HCT116 (cell line): Measurements from ENCODE around the gene SESN1. TPM values are rescaled to one million over a fixed set of nuclear protein-coding genes. Genes with fewer than 3 reads are reported as not detected.

ENCODE experiments used
- ATAC-seq: fragments of 200-7000 bp; cut with Tn5 transposase; 2 replicates; pipeline ENCODE4 v1.9.1; 2020; ENCODE audit warnings: mild to moderate bottlenecking, moderate library complexity
- BruUV-seq: library from RNA; stranded (reverse); fragments of 400-500 nt; replicated peaks from 2 replicates; lab custom pipeline; 2021; lab: Mats Ljungman, UMichigan
- CTCF ChIA-PET: fragments of 300-600 bp; sonication (Branson Sonifier 250); formaldehyde crosslinking; loops from one replicate; lab custom pipeline; 2021; ENCODE audit warnings: antibody characterized with exemption; lab: Charles Lee
- POLR2A ChIA-PET: fragments of 300-600, 350-600 bp; sonication (Branson Sonifier 250); formaldehyde crosslinking; loops from one replicate; lab custom pipeline; 2021; ENCODE audit warnings: antibody characterized with exemption; lab: Charles Lee
- RAD21 ChIA-PET, 2 experiments: fragments of 300-600 bp; sonication (Branson Sonifier 250); formaldehyde crosslinking; loops; one replicate each; lab custom pipeline; 2023; ENCODE audit warnings: low total read pairs in 2 of 2; ENCODE audit not compliant: uncharacterized antibody in 2 of 2, unreplicated experiment in 2 of 2, low non-redundant PET in 1 of 2; lab: Charles Lee
- DNase-seq: peaks from one replicate; pipeline ENCODE4 v3.0.0-alpha.2; 2010; ENCODE audit warnings: low read depth, low spot score
- H2AFZ ChIP-seq: fragments of 200-600 bp; shearing (Covaris generic), sonication (generic); 2 replicates; pipeline ENCODE4 v1.6.1; 2017; ENCODE audit warnings: low read depth, mixed run types, mixed read lengths, antibody characterized with exemption, low read length; ENCODE audit not compliant: poor library complexity, severe bottlenecking
- H3K27ac ChIP-seq: 2 replicates; pipeline ENCODE4 v1.5.1; 2012; ENCODE audit warnings: low read depth, low read length
- H3K27me3 ChIP-seq: fragments of 200-600 bp; sonication (generic); 2 replicates; pipeline ENCODE4 v1.6.1; 2016; ENCODE audit warnings: mixed run types, low read length, mixed read lengths; ENCODE audit not compliant: insufficient read depth
- H3K36me3 ChIP-seq, 2 experiments: fragments of 200-500 bp in 1 of 2; fragments of 200-600 bp in 1 of 2; sonication (Bioruptor generic) in 1 of 2; sonication (generic) in 1 of 2; 2 replicates each; pipeline versions ENCODE4 v1.5.1 to v1.6.1; 2014 to 2016; ENCODE audit warnings: low read length in 2 of 2, inconsistent platforms in 1 of 2, mixed read lengths in 1 of 2, mixed run types in 1 of 2; ENCODE audit not compliant: insufficient read depth in 2 of 2, control insufficient read depth in 1 of 2
- H3K4me1 ChIP-seq, 2 experiments: fragments of 200-600 bp in 1 of 2; sonication (generic) in 1 of 2; 2 replicates each; pipeline versions ENCODE4 v1.5.1 to v1.6.1; 2012 to 2017; ENCODE audit warnings: low read length in 2 of 2, inconsistent platforms in 1 of 2, mild to moderate bottlenecking in 1 of 2, mixed read lengths in 1 of 2, mixed run types in 1 of 2, moderate library complexity in 1 of 2; ENCODE audit not compliant: insufficient read depth in 2 of 2, control insufficient read depth in 1 of 2
- H3K4me2 ChIP-seq: fragments of 200-600 bp; sonication (generic); 2 replicates; pipeline ENCODE4 v1.6.1; 2017; ENCODE audit warnings: mixed run types, low read length, mixed read lengths
- H3K4me3 ChIP-seq, 2 experiments: fragments of 200-600 bp in 1 of 2; sonication (generic) in 1 of 2; replicated peaks in 1 of 2; 2 replicates each; pipeline ENCODE4 v1.5.1; 2011 to 2016; ENCODE audit warnings: low read length in 2 of 2, control low read depth in 1 of 2, low read depth in 1 of 2, mild to moderate bottlenecking in 1 of 2, mixed read lengths in 1 of 2, mixed run types in 1 of 2
- H3K79me2 ChIP-seq: fragments of 200-600 bp; sonication (generic); 2 replicates; pipeline ENCODE4 v1.6.1; 2017; ENCODE audit warnings: mild to moderate bottlenecking, mixed run types, low read length, moderate library complexity, mixed read lengths; ENCODE audit not compliant: insufficient read depth
- H3K9ac ChIP-seq: fragments of 200-600 bp; sonication (generic); 2 replicates; pipeline ENCODE4 v1.6.1; 2016; ENCODE audit warnings: low read length, mixed read lengths
- H3K9me2 ChIP-seq: fragments of 200-600 bp; sonication (generic), shearing (Covaris generic); 2 replicates; pipeline ENCODE4 v1.6.1; 2017; ENCODE audit warnings: mixed run types, mild to moderate bottlenecking, moderate library complexity; ENCODE audit not compliant: insufficient read depth
- H3K9me3 ChIP-seq, 2 experiments: fragments of 200-500 bp in 1 of 2; fragments of 200-600 bp in 1 of 2; sonication (Bioruptor generic) in 1 of 2; sonication (generic) in 1 of 2; 2 replicates each; pipeline ENCODE4 v1.6.1; 2014 to 2017; ENCODE audit warnings: low read length in 2 of 2, mixed read lengths in 2 of 2, inconsistent platforms in 1 of 2, low read depth in 1 of 2, mild to moderate bottlenecking in 1 of 2, mixed run types in 1 of 2, moderate library complexity in 1 of 2; ENCODE audit not compliant: control insufficient read depth in 1 of 2, insufficient read depth in 1 of 2
- H4K20me1 ChIP-seq: fragments of 200-600 bp; sonication (generic), shearing (Covaris generic); 2 replicates; pipeline ENCODE4 v1.6.1; 2017; ENCODE audit warnings: mixed run types, mild to moderate bottlenecking, moderate library complexity; ENCODE audit not compliant: insufficient read depth
- CBX3 ChIP-seq: IDR thresholded peaks from 2 replicates; pipeline ENCODE4 v1.6.1; 2012; ENCODE audit warnings: low read depth
- EGR1 ChIP-seq: IDR thresholded peaks from 2 replicates; pipeline ENCODE4 v1.6.1; 2012; ENCODE audit warnings: low read depth
- ELF1 ChIP-seq: IDR thresholded peaks from 2 replicates; pipeline ENCODE4 v1.6.1; 2012; ENCODE audit warnings: low read depth, borderline replicate concordance
- EZH2 ChIP-seq: fragments of 200-600 bp; sonication (generic); IDR thresholded peaks from 2 replicates; pipeline ENCODE4 v1.6.1; 2017; ENCODE audit warnings: antibody characterized with exemption, mixed run types
- POLR2A ChIP-seq: IDR thresholded peaks from 2 replicates; pipeline ENCODE4 v1.7.0; 2011; ENCODE audit warnings: borderline replicate concordance; ENCODE audit not compliant: insufficient read depth, insufficient read length; ENCODE audit errors: extremely low read depth
- SIN3A ChIP-seq: IDR thresholded peaks from 2 replicates; pipeline ENCODE4 v1.6.1; 2012; ENCODE audit warnings: low read depth
- YY1 ChIP-seq: IDR thresholded peaks from 2 replicates; pipeline ENCODE4 v1.6.1; 2011; ENCODE audit warnings: low read length, low read depth, moderate library complexity, mild to moderate bottlenecking; ENCODE audit not compliant: insufficient replicate concordance; ENCODE audit errors: extremely low read depth
- ZNF274 ChIP-seq: fragments of 200-500 bp; sonication (Bioruptor generic); IDR thresholded peaks from 2 replicates; pipeline ENCODE4 v1.6.1; 2014; ENCODE audit warnings: mild to moderate bottlenecking, low read depth, low read length, inconsistent platforms
- intact Hi-C: fragments of 100-400 bp; cut with micrococcal nuclease; formaldehyde crosslinking; loops from 2 replicates; pipeline ENCODE4 v1.10.0; 2022
- total RNA-seq: library from RNA; stranded (reverse); gene quantifications from one replicate; pipeline ENCODE4 v1.2.1, GENCODE V29; 2021; ENCODE audit not compliant: unreplicated experiment
- TF ChIP-seq, protein P1 (sequence below): IDR thresholded peaks from 2 replicates; pipeline ENCODE4 v1.6.1; 2012
- TF ChIP-seq, protein P2 (sequence below), 3 experiments: fragments of 200-600 bp in 1 of 3; sonication (generic) in 1 of 3; IDR thresholded peaks in 2 of 3; conservative IDR thresholded peaks in 1 of 3; 2 replicates each; pipeline ENCODE4 v1.5.1; 2012 to 2017; ENCODE audit warnings: low read depth in 2 of 3, low read length in 2 of 3, antibody characterized with exemption in 1 of 3, borderline replicate concordance in 1 of 3, control low read depth in 1 of 3, mild to moderate bottlenecking in 1 of 3, mixed read lengths in 1 of 3, mixed run types in 1 of 3, moderate library complexity in 1 of 3; ENCODE audit not compliant: insufficient read depth in 1 of 3
- TF ChIP-seq, protein P3 (sequence below): IDR thresholded peaks from 2 replicates; pipeline ENCODE4 v1.6.1; 2012

The SESN1 gene
- total RNA-seq, 1 experiment from 2014 or later: 9.3 TPM

DNA sequence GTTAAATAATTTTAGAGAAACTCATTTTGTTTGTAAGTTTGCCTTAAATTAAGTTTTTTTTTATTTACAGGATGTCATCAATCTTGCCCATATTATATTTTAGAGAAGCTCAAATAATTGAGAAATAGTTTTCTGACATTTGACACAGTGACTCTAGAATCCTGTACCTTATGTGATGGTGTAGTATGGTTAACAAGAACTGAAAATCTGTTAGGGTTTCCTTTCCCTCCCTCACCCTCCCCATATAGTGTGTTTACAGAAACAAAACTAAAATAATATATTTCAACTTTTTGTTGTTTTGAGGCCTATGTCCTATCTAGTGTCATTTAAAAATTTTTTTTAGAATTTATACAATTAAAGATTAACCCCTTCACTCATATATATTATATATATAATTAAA lies 91.8 kb downstream of the SESN1 start:
- no peaks in the 10 kb centered on the region for H3K9me3 ChIP-seq
- no peak for ATAC-seq
- POLR2A ChIA-PET: no interaction called here
- no peak overlapping the region for H3K9ac ChIP-seq
- DNase-seq: no peak
- no TSS peak for BruUV-seq
- TF ChIP-seq, protein P1, sequence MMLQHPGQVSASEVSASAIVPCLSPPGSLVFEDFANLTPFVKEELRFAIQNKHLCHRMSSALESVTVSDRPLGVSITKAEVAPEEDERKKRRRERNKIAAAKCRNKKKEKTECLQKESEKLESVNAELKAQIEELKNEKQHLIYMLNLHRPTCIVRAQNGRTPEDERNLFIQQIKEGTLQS: no peak
- TF ChIP-seq SIN3A (no peak), ELF1 (no peak), EZH2 (no peak), YY1 (no peak), ZNF274 (no peak), EGR1 (no peak), POLR2A (no peak), CBX3 (no peak)
- TF ChIP-seq, protein P2, sequence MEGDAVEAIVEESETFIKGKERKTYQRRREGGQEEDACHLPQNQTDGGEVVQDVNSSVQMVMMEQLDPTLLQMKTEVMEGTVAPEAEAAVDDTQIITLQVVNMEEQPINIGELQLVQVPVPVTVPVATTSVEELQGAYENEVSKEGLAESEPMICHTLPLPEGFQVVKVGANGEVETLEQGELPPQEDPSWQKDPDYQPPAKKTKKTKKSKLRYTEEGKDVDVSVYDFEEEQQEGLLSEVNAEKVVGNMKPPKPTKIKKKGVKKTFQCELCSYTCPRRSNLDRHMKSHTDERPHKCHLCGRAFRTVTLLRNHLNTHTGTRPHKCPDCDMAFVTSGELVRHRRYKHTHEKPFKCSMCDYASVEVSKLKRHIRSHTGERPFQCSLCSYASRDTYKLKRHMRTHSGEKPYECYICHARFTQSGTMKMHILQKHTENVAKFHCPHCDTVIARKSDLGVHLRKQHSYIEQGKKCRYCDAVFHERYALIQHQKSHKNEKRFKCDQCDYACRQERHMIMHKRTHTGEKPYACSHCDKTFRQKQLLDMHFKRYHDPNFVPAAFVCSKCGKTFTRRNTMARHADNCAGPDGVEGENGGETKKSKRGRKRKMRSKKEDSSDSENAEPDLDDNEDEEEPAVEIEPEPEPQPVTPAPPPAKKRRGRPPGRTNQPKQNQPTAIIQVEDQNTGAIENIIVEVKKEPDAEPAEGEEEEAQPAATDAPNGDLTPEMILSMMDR (IDR thresholded peaks at IDR 0.05 in 2 of 3, conservative IDR thresholded peaks at IDR 0.05 in 1 of 3; ENCODE audit: borderline replicate concordance in 1 of 3, insufficient read depth in 1 of 3, low read depth in 2 of 3, low read length in 2 of 3): no peak
- TF ChIP-seq, protein P3, sequence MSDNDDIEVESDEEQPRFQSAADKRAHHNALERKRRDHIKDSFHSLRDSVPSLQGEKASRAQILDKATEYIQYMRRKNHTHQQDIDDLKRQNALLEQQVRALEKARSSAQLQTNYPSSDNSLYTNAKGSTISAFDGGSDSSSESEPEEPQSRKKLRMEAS: no peak
- H3K4me3 ChIP-seq: no peak overlapping the region
- RAD21 ChIA-PET: no interaction called here
- H2AFZ ChIP-seq: no peak overlapping the region
- peaks cover under 1 to 2% of the 10 kb centered on the region in 2 experiments for H3K4me1 ChIP-seq
- H3K27ac ChIP-seq: no peak overlapping the region
- H3K36me3 ChIP-seq: no peaks in the 10 kb centered on the region; a peak in 2 of 4 replicates
- CTCF ChIA-PET: no interaction called here
- intact Hi-C loops: no loop called here
- H3K79me2 ChIP-seq: 0 out of 2 replicates have a peak, but pooled peaks cover 2% of the 10 kb centered on the region
- no peaks in the 10 kb centered on the region for H4K20me1 ChIP-seq
- H3K9me2 ChIP-seq: no peaks in the 10 kb centered on the region
- no peak overlapping the region for H3K4me2 ChIP-seq
- no peaks in the 10 kb centered on the region for H3K27me3 ChIP-seq
